SKM-1 treated with dmso at 0.1 percent for 144 hours (cell line): ENCODE results near the gene ACAA1.
"Not testable (repeated sequence)": the region's sequence is repeated elsewhere in the genome, so short reads cannot be mapped to it uniquely, and the experiment has no call there.

Experiments used
- DNase-seq: peaks from one replicate; lab custom pipeline; 2025; ENCODE audit not compliant: unreplicated experiment; lab: John Stamatoyannopoulos, UW

ACAA1 gene

GRCh38 chr3:38107911-38108648 lies 28.8 kb downstream of the ACAA1 start:
- no peak for DNase-seq

- no peak for DNase-seq
Observed at GRCh38 chr3:38105525-38105924, 31.4 kb downstream of the ACAA1 start.

- peak; percentile 58 for DNase-seq
Observed at GRCh38 chr3:38102444-38102814, 34.5 kb downstream of the ACAA1 start.

- DNase-seq: peak; percentile 58
Observed at GRCh38 chr3:38101811-38102443, 35.0 kb downstream of the ACAA1 start.

GRCh38 chr3:38100498-38100897 lies 36.4 kb downstream of the ACAA1 start:
- no peak for DNase-seq

GRCh38 chr3:38099518-38099917 lies 37.4 kb downstream of the ACAA1 start:
- DNase-seq: no peak

- no peak for DNase-seq
Observed at GRCh38 chr3:38098376-38098723, 38.6 kb downstream of the ACAA1 start.

GRCh38 chr3:38097446-38098375 lies 39.2 kb downstream of the ACAA1 start:
- DNase-seq: no peak

GRCh38 chr3:38095669-38096483 lies 41.1 kb downstream of the ACAA1 start:
- DNase-seq: no peak

- no peak for DNase-seq
Observed at GRCh38 chr3:38094999-38095398, 41.9 kb downstream of the ACAA1 start.

- DNase-seq: no peak
Observed at GRCh38 chr3:38090453-38090852, 46.5 kb downstream of the ACAA1 start.

GRCh38 chr3:38089163-38089562 lies 47.8 kb downstream of the ACAA1 start:
- no peak for DNase-seq

GRCh38 chr3:38088126-38089078 lies 48.5 kb downstream of the ACAA1 start:
- no peak for DNase-seq

- DNase-seq: not testable (repeated sequence)
Observed at GRCh38 chr3:38087278-38087677, 49.6 kb downstream of the ACAA1 start.

GRCh38 chr3:38086496-38086895 lies 50.4 kb downstream of the ACAA1 start:
- no peak for DNase-seq

GRCh38 chr3:38085943-38086324 lies 51.0 kb downstream of the ACAA1 start:
- no peak for DNase-seq

- no peak for DNase-seq
Observed at GRCh38 chr3:38085311-38085942, 51.5 kb downstream of the ACAA1 start.

GRCh38 chr3:38084334-38085310 lies 52.3 kb downstream of the ACAA1 start:
- DNase-seq: no peak
